NT2/D1 (cell line): ENCODE data around the gene TMEM150C.

Source experiments
- YY1 ChIP-seq: IDR thresholded peaks from 2 replicates; pipeline ENCODE4 v1.6.1; 2011; ENCODE audit not compliant: insufficient read length, insufficient read depth
- ZNF274 ChIP-seq: IDR thresholded peaks from 2 replicates; pipeline ENCODE4 v1.6.1; 2011; ENCODE audit warnings: mild to moderate bottlenecking, low read depth, low read length

DNA sequence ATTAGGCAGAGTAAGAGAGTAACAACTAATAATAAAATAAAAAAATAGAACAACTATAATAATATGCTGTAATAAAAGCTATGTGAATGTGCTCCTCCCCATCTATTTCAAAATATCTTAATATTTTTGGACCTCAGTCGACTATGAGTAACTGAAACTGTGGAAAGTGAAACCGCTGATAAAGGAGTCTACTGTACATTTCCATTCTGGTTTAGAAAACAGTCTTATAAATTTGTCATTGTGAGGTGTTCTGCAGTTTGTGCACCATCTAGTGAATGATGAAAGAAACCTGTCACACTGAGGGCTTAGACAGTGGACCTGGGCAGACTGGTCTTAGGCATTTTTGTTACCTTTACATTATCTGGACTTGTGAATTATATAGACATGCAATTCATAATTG is 42.0 kb downstream of the TMEM150C start:
- no peak for TF ChIP-seq YY1
- TF ChIP-seq ZNF274, result no peak
